Neuronal stem cell (in vitro differentiated cells): ENCODE results near the gene REV1.

ENCODE experiments used
- DNase-seq: peaks from one replicate; pipeline ENCODE4 v3.0.0-alpha.2; 2013; ENCODE audit warnings: low spot score
- H2AFZ ChIP-seq: one replicate; pipeline ENCODE4 v1.6.1; 2013; ENCODE audit warnings: mild to moderate bottlenecking, low read length, inconsistent platforms
- H2AK5ac ChIP-seq: 2 replicates; pipeline ENCODE4 v1.6.1; 2013; ENCODE audit warnings: low read depth, mild to moderate bottlenecking, inconsistent platforms, low read length, moderate library complexity, mixed read lengths
- H2BK120ac ChIP-seq: 2 replicates; pipeline ENCODE4 v1.6.1; 2013; ENCODE audit warnings: low read depth, mild to moderate bottlenecking, inconsistent platforms, low read length, moderate library complexity, mixed read lengths
- H2BK12ac ChIP-seq: one replicate; pipeline ENCODE4 v1.6.1; 2013; ENCODE audit warnings: low read length, inconsistent platforms
- H2BK15ac ChIP-seq: 2 replicates; pipeline ENCODE4 v1.6.1; 2013; ENCODE audit warnings: mild to moderate bottlenecking, low read length, inconsistent platforms, mixed read lengths
- H2BK5ac ChIP-seq: one replicate; pipeline ENCODE4 v1.6.1; 2013; ENCODE audit warnings: inconsistent platforms, mild to moderate bottlenecking, low read length, moderate library complexity
- H3K14ac ChIP-seq: one replicate; pipeline ENCODE4 v1.6.1; 2013; ENCODE audit warnings: low read length, inconsistent platforms
- H3K18ac ChIP-seq: 2 replicates; pipeline ENCODE4 v1.6.1; 2013; ENCODE audit warnings: low read length, inconsistent platforms
- H3K23ac ChIP-seq: 2 replicates; pipeline ENCODE4 v1.6.1; 2013; ENCODE audit warnings: low read depth, mild to moderate bottlenecking, mixed read lengths, low read length, inconsistent platforms; ENCODE audit not compliant: poor library complexity
- H3K27ac ChIP-seq: replicated peaks from 3 replicates; pipeline ENCODE4 v1.5.1; 2013; ENCODE audit warnings: low read length, inconsistent platforms
- H3K27me3 ChIP-seq, 3 experiments: 2 replicates each; pipeline ENCODE4 v1.6.1; 2013; ENCODE audit warnings: low read length in 3 of 3, mild to moderate bottlenecking in 2 of 3, inconsistent platforms in 1 of 3, low read depth in 1 of 3, mixed read lengths in 1 of 3, moderate library complexity in 1 of 3; ENCODE audit not compliant: control insufficient read depth in 3 of 3, insufficient read depth in 3 of 3
- H3K36me3 ChIP-seq, 2 donors: replicated peaks in 1 of 2; 2 replicates each; pipeline ENCODE4 v1.6.1; 2013; ENCODE audit warnings: low read length in 2 of 2; ENCODE audit not compliant: control insufficient read depth in 2 of 2, insufficient read depth in 2 of 2
- H3K4ac ChIP-seq: 2 replicates; pipeline ENCODE4 v1.6.1; 2013; ENCODE audit warnings: inconsistent platforms, mild to moderate bottlenecking, low read length, moderate library complexity
- H3K4me1 ChIP-seq, 2 donors: 1 replicate in 1 of 2; 2 replicates in 1 of 2; pipeline ENCODE4 v1.6.1; 2013; ENCODE audit warnings: low read length in 2 of 2, low read depth in 1 of 2; ENCODE audit not compliant: control insufficient read depth in 2 of 2, insufficient read depth in 1 of 2
- H3K4me2 ChIP-seq: one replicate; pipeline ENCODE4 v1.6.1; 2013; ENCODE audit warnings: mild to moderate bottlenecking, low read length, inconsistent platforms; ENCODE audit not compliant: insufficient read depth, poor library complexity, severe bottlenecking
- H3K4me3 ChIP-seq, 2 donors: 2 replicates each; pipeline ENCODE4 v1.5.1; 2013; ENCODE audit warnings: low read length in 2 of 2, mild to moderate bottlenecking in 2 of 2, inconsistent platforms in 1 of 2, moderate library complexity in 1 of 2
- H3K79me1 ChIP-seq: one replicate; pipeline ENCODE4 v1.6.1; 2013; ENCODE audit warnings: low read depth, mild to moderate bottlenecking, inconsistent platforms, low read length, moderate library complexity
- H3K9ac ChIP-seq: one replicate; pipeline ENCODE4 v1.6.1; 2013; ENCODE audit warnings: mild to moderate bottlenecking, low read depth, low read length, inconsistent platforms; ENCODE audit not compliant: poor library complexity
- H3K9me3 ChIP-seq, 2 donors: replicated peaks in 1 of 2; 2 replicates each; pipeline versions ENCODE3 to v1.6.1; 2013; ENCODE audit warnings: low read length in 2 of 2, mild to moderate bottlenecking in 2 of 2, inconsistent platforms in 1 of 2, low read depth in 1 of 2, mixed read lengths in 1 of 2, moderate library complexity in 1 of 2; ENCODE audit not compliant: control insufficient read depth in 2 of 2, insufficient read depth in 1 of 2
- H4K8ac ChIP-seq: one replicate; pipeline ENCODE4 v1.6.1; 2013; ENCODE audit warnings: low read depth, mild to moderate bottlenecking, inconsistent platforms, low read length, moderate library complexity
- H4K91ac ChIP-seq: one replicate; pipeline ENCODE4 v1.6.1; 2013; ENCODE audit warnings: low read length, low read depth, mild to moderate bottlenecking, inconsistent platforms; ENCODE audit not compliant: poor library complexity
- WGBS, 2 donors: extraction: QIAGEN DNeasy Blood & Tissue Kit; methylation state at CpG; one replicate each; pipeline ENCODE4 v1.1.7; 2013; ENCODE audit warnings: missing lambda C conversion rate in 2 of 2, mixed read lengths in 1 of 2; ENCODE audit not compliant: insufficient read length in 2 of 2, insufficient replicate concordance in 1 of 2; ENCODE audit errors: extremely low coverage in 2 of 2; 5-methylcytosine and 5-hydroxymethylcytosine counted together

REV1 gene

DNA sequence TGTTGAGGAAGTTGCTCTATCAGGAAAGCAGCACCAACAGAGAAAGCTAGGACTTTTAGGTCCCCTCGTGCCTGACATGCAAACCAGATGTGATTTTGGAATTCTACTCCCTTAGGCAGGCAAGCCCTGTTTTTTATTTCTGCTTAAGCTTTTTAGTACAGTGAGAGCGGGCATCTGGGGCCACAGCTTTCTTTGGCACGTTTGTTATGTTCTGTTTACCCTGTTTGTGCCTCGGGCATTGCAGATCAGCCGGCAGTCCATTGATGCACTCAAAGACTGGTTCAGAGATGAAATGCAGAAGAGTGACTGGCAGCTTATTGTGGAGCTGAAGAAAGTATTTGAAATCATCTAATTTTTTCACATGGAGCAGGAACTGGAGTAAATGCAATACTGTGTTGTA is 90.8 kb downstream of the REV1 start:
- Histone ChIP-seq H3K4me3 (no peak overlapping the region), H4K91ac (no peak overlapping the region), H2BK12ac (no peak overlapping the region), H3K79me1 (no peaks in the 10 kb centered on the region), H4K8ac (no peak overlapping the region), H2AK5ac (no peak overlapping the region), H3K4ac (no peak overlapping the region), H3K9me3 (no peaks in the 10 kb centered on the region), H3K23ac (no peak overlapping the region), H3K14ac (no peak overlapping the region), H3K9ac (no peak overlapping the region), H3K36me3 (peaks cover 45 to 99% of the 10 kb centered on the region in 2 donors), H3K18ac (no peak overlapping the region), H3K4me2 (no peak overlapping the region), H2BK5ac (no peak overlapping the region), H2BK120ac (no peak overlapping the region), H3K4me1 (peaks cover 0 to 2% of the 10 kb centered on the region in 2 donors), H3K27me3 (no peaks in the 10 kb centered on the region), H3K27ac (no peak overlapping the region), H2AFZ (no peak overlapping the region), H2BK15ac (no peak overlapping the region)
- no CpG with 5 or more reads among the region's 5 CpGs for WGBS, 2 donors
- no peak for DNase-seq

DNA sequence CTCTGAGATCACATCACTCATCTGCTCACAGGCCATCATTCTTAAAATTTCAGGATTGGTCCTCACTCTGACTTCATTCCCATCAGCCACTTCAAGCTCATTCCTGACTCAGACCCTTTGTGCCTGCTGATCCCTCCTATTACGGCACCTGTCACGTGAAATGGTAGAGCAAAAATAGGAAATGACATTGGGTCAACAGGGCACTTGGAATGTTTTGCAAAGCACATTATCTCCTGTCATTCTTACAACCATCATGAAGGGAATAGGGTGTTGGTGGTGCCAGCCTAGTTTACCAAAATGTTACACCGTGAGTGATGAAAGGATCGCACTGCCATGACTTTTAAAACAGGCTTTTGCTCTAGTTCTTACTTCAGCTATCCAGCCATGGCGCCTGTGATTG is 91.5 kb downstream of the REV1 start:
- Histone ChIP-seq H3K18ac (no peak overlapping the region), H4K8ac (no peak overlapping the region), H2BK120ac (no peak overlapping the region), H3K4me1 (no peaks in the 10 kb centered on the region), H3K4me2 (no peak overlapping the region), H2BK5ac (no peak overlapping the region), H3K4me3 (no peak overlapping the region), H4K91ac (no peak overlapping the region), H3K9ac (no peak overlapping the region), H2BK12ac (no peak overlapping the region), H2AFZ (no peak overlapping the region), H3K23ac (no peak overlapping the region), H3K36me3 (peaks cover 44 to 99% of the 10 kb centered on the region in 2 donors), H3K9me3 (no peaks in the 10 kb centered on the region), H3K4ac (no peak overlapping the region), H2AK5ac (no peak overlapping the region), H3K14ac (no peak overlapping the region), H2BK15ac (no peak overlapping the region), H3K27me3 (no peaks in the 10 kb centered on the region), H3K27ac (no peak overlapping the region), H3K79me1 (no peaks in the 10 kb centered on the region)
- WGBS, 2 donors = no CpG with 5 or more reads among the region's 5 CpGs
- DNase-seq = no peak

DNA sequence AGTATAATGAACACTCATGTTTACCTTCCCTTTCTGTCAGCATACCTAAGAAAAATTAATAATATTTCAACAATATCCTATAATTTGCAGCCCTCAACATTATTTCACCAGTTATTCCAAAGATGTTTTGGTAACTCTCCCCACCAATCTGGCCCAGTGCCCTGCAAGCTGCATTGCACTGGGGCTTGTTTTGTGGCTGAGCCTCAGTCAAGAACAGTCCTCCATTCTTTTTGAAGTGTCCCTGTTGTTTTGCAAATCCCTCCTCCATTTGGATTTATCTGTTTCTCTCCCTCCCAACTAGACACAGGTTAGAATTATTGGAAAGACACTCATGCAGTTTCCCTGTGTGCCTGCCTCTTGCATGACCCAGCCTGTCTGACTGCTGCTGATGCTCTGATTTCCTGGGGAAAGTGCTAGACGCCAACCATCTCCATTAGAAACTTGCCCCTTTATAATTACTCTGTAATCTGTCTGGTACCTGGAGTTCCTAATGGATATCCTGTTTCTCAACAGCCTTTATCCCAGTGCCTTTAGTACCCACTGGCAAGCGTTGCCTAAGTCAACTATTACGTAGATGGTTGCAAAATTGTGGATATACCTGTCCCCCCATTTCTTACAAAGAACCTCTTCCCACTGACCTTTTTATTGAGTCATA is 92.4 kb downstream of the REV1 start:
- Histone ChIP-seq H3K18ac (no peak overlapping the region), H4K91ac (no peak overlapping the region), H2AFZ (no peak overlapping the region), H2AK5ac (no peak overlapping the region), H2BK5ac (no peak overlapping the region), H3K4me3 (no peak overlapping the region), H2BK15ac (no peak overlapping the region), H3K14ac (no peak overlapping the region), H2BK120ac (no peak overlapping the region), H3K4me1 (no peaks in the 10 kb centered on the region), H3K4me2 (no peak overlapping the region), H3K4ac (no peak overlapping the region), H3K36me3 (peaks cover 38 to 99% of the 10 kb centered on the region in 2 donors), H3K9ac (no peak overlapping the region), H3K79me1 (no peaks in the 10 kb centered on the region), H3K27ac (no peak overlapping the region), H3K23ac (no peak overlapping the region), H3K9me3 (no peaks in the 10 kb centered on the region), H4K8ac (no peak overlapping the region), H2BK12ac (no peak overlapping the region), H3K27me3 (no peaks in the 10 kb centered on the region)
- no CpG with 5 or more reads among the region's 3 CpGs for WGBS, 2 donors
- no peak for DNase-seq

DNA sequence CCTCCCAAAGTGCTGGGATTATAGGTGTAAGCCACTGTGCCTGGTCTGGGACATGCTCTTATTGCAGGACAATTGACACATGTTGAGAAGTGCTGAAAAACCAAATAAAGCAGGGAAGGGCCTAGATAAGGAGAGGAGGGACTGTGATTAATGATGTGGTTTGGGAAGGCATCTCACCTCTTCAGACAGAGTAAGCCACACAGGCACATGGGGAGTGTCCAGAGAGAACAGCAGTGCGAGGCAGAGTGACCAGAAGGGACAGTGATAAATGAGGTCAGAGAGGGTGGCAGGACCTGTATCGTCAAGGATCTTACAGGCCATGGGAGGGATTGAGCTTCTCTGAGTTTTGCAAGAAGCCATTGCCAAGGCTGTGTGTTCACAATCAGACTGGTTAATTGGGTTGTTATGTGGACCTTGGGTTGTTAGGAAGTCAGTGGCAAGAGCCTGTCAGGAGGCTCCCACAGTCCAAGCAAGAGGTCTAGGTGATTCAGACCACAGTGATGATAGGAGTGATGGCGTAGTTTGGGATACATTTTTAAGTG is 94.2 kb downstream of the REV1 start:
- no peak overlapping the region for H3K18ac ChIP-seq
- no CpG with 5 or more reads among the region's 3 CpGs for WGBS, 2 donors
- no peak overlapping the region for H2AK5ac ChIP-seq
- no peaks in the 10 kb centered on the region for H3K27me3 ChIP-seq
- peaks cover 39 to 99% of the 10 kb centered on the region in 2 donors for H3K36me3 ChIP-seq
- H3K4ac ChIP-seq = no peak overlapping the region
- no peaks in the 10 kb centered on the region for H3K4me1 ChIP-seq
- H2BK120ac ChIP-seq = no peak overlapping the region
- no peak overlapping the region for H4K91ac ChIP-seq
- DNase-seq = no peak
- no peaks in the 10 kb centered on the region for H3K79me1 ChIP-seq
- no peak overlapping the region for H3K27ac ChIP-seq
- H3K9me3 ChIP-seq = no peaks in the 10 kb centered on the region
- H3K9ac ChIP-seq = no peak overlapping the region
- no peak overlapping the region for H3K23ac ChIP-seq
- H3K14ac ChIP-seq = no peak overlapping the region
- H2AFZ ChIP-seq = no peak overlapping the region
- no peak overlapping the region for H4K8ac ChIP-seq
- no peak overlapping the region for H2BK5ac ChIP-seq
- no peak overlapping the region for H2BK12ac ChIP-seq
- H3K4me3 ChIP-seq = no peak overlapping the region
- no peak overlapping the region for H3K4me2 ChIP-seq
- no peak overlapping the region for H2BK15ac ChIP-seq
